HG03097 (cell line): ENCODE measurements around the gene NRIP3.
"Not testable (repeated sequence)": the region's sequence is repeated elsewhere in the genome, so short reads cannot be mapped to it uniquely, and the experiment has no call there.

ENCODE experiments used
- ATAC-seq: cut with Tn5 transposase; IDR thresholded peaks from one replicate; pipeline ENCODE4 v1.9.1; 2021; ENCODE audit not compliant: unreplicated experiment, low FRiP score

Gene NRIP3

DNA sequence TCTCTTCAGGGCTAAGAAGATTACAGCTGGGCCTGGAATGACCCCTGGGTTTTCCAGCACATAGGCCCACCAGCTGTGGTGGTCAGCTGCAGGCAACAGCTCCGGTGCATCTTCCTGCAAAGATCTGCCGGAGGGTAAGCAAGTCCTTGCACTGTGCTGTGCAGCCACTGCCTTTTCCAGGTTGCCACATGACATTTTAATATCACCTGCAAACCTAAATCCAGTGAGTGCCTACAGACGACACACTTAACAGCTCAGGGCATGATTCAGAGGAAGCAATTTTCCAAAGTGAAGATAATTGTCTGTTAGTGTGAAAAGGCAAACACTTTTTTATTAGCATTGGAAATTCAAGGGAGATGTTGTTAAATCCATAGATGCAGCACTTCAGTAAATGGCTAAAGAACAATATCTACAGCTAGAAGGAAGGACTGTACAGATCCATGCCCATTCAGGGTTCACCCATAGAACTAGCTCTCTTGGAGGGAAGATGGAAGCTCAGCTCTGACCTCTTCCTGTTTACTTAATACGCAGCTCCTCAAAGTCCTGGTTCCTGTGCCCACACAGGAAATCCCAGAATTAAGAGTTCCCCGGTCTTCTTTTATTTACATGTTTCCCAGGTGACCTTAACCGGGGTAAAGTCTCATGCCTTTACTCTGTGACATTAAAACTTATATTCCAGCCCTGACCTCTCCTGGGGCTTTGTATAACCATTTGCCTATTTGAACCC, 13.3 kb upstream of the NRIP3 start:
- no peak for ATAC-seq

DNA sequence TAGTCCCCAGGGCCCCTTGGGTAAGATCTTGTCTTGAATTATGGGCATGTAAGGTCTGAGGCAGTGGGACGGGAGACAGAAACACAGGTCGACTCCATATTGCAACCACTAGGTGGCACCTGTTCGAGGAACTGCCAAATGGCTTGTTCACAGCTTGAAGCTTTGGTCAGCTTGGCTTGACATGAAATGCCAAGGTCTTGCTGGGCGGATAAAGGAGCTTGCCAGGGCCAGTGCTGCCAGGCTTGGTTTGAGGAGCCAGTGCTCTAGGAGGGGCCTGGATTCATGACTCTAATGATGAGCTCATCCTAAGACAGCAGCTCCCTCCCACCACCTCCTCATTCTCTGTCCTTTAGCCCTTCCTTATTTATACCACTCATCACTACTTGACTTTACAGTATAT, 11.9 kb upstream of the NRIP3 start:
- no peak for ATAC-seq

DNA sequence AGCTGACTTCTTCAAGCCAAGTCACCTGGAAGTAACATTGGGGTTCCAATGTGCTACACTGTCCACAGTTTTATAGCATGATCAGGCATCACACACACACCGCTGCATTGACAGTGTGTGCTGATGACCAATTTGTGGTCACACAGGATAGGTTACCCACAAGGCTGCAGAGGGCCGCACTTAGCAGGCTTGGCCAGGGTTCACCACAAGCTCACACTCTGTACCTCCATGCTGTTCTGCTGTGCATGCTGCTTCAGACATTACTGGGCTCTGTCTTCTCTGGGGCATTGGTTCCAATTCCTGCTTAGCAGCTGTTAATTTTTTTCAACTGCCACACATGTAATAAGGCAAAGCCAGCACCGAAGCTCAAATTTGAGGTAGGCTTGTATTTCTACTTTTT, 11.0 kb upstream of the NRIP3 start:
- no peak for ATAC-seq

DNA sequence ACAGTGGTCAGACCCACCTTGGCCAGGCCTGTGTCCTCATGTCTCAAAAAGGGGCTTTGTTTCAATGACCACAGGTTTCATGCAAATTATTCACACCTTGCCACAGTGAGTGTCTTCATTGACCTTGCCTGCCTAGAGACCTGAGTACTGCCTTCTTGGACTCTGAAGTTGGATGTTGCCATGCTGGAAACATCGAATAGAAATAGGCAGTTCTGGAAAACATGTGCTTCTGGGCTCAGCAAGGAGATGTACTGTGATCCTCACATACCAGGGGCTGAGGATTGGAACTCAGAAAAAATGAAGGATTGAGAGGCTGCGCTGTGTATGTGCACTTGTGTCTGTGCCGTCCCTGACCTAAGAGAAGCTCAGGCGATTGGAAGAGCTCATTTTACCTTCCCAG, 9.6 kb upstream of the NRIP3 start:
- ATAC-seq: no peak

DNA sequence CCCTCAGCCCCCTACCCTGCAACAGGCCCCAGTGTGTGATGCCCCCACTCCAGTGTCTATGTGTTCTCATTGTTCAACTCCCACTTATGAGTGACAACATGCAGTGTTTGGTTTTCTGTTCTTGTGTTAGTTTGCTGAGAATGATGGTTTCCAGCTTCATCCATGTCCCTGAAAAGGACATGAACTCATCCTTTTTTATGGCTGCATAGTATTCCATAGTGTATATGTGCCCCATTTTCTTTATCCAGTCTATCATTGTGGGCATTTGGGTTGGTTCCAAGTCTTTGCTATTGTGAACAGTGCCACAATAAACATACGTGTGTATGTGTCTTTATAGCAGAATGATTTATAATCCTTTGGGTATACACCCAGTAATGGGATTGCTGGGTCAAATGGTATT, 5.7 kb upstream of the NRIP3 start:
- ATAC-seq: not testable (repeated sequence)

DNA sequence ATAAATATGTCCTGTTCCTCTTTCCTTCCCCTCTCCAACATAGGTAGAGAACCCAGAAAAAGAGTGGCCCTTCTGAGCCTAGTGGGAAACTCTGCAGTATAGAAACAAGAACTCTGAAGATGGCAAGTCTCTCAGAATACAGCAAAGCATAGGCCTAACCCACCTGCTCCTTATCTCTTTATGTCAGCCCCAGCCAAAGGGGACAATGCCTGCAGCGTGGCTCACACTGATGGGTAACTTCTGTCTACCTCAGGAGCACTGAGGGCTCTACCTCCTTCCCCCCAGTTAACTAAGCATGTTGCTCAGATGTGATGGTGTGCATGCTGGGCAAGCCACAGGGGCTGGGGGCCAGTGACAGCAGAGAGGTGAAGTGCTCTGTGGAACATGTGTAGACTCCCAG, 4.9 kb upstream of the NRIP3 start:
- no peak for ATAC-seq

DNA sequence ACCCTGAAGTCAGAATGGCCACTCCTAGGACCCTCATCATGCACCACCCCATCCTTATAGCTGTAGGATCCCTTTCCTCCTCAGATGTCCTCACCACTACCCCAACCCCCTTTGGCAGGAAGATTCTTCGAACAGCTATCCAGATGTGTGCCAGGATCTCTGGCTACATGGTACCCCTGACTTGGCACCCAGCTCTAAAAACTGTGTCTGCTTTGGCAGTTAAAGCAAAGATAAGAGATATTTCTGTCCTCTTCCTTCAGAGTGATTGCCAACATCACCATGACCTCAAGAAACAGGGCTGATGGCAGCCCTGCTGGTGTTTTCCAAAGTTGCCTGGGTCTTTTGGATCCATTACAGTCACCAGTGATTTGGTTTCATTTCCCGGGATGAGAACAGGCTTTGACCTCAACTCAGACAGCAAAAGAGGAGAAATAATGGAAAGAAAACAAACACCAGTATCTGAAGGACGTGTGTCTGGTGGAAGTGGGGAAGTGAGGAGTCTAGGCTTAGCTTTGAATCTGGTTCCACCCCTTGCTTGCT, 4.3 kb upstream of the NRIP3 start:
- no peak for ATAC-seq

DNA sequence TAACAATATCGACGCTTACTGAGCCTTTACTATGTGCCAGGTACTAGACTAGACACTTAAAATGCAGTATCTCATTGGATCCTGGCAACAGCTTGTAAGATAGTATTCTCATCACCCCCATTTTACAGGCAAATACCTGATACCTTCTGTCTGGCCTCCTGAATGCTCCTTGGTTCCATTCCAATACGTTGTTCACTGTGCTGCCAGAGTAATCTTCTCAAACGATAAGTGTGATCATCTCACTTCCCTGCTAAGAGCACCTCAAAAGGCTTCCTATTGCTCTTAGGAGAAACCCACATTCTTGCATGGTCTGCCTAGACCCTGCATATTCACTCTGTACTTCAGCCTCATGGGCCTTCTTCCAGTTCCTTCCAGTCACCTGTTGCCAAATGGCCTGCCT, 1.3 kb upstream of the NRIP3 start:
- no peak for ATAC-seq

DNA sequence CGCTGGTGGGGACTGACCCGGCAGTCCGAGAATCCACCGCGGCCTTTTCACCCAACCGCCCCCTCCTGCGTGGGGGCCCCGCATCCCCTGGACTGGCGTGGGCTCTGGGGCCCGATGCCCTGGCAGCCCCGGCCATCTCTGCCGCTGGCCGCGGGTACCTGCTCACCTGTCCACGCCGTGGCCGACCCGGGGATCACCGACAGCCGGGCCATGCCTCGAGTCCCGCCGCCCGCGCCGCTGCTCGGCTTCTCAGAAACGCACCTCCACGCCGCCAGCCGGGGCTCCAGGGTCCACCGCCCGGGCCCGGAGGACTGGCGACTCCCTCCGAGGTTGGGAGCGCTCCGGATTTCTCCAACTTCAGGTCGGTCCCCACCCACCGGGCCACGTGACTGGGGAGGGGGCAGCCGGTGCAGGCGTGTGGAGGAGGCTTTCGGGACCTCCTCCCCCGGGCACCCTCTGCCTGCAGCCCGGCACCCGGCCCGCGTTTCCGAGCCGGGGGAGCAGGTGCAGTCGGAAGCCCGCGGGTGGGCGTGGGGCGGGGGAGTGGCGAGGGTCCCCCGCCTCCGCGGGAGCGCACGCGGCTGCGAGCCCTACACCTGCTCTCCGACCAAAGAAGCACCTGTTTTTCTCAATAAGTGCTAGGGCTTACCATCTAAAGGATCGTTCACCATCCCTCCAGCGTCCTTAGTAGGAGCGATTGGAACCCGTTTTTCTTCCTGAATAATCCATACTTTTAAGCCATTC, 554 bp upstream of the NRIP3 start:
- ATAC-seq: no peak

DNA sequence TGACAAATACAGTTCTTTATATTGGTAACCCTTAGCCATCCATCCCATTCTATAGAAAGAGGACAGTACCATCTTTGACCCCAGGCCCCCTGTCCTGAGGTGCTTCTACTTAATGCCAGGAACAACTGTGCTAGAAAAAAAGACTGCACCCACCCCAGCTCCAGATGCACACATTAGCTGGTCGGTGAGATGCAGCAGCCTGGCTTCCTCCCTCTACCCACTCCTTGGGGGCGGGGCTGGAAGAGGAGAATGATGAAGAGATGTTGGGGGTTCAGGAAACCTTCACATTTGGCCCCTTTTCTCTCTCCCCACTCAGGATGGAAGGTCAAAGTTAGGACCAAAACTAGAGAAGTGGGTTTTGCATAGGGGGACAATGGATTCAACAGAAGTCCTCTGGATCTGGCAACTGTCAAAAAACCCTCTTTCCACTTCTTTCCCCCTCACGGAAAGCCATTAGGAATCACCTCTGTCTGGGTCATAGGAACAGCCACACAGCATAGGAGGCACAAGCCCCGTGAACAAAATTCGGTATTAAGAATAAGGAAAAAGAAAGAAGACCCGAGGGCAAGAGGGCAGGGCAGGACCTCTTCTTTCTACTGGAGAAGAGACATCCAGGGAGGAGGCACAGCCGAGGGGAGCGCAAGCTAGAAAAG, 755 bp downstream of the NRIP3 start:
- no peak for ATAC-seq

DNA sequence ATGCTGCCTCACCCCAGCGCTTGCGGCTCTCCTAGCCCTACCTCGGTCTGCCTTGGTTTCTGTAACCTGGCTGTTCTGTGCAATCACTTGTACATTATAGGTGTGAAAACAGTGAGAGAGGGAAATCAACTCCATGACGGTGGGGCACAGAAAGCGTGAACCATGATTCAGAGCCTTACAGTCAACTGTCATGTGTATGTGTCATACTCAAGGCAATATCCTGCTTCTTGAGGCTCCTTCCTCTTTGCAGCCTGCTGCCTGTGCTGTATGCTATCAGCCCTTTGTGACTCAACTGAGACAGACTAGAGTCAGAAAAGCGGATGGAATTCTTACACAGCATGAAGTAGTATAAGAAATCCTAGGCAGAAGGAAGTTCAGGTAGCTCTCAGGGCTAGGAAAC, 2.1 kb downstream of the NRIP3 start:
- ATAC-seq: no peak

DNA sequence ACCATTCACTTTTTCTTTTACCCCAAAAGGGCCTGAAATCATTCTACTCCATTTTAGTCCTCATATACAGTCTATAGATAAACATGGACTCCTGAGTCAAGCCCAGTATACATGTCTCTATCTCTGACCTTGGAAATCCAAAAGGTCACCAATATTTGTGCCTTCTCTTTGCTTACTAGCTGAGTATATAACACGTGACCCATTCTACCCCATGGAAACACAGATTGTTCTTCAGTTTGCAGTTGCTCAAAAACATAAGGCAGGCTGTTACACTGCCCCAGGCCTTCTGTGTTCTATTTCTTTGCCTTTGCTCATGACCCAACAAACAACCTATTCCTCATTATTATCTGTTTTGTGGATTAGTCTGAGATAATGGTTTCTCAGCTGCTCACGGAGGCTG, 5.8 kb downstream of the NRIP3 start:
- ATAC-seq: no peak

DNA sequence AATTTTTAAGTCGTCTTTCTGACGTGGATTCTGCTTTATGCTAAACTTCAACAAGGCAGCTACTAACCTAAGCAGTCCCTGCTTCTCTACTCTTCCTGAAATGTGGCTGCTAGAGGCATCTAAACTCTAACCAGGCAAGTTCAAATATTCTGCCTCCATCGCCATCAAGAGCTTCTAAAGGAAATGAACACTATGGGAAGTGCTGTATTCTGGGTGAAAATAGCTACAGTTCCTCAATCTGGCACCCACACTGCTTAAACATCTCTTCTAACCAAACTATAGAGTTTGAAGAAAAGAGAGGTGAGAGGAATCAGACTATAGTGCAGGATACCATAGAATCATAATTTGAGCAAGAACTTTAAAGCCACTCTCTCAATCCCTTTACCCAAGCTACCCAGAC, 6.3 kb downstream of the NRIP3 start:
- ATAC-seq: no peak

DNA sequence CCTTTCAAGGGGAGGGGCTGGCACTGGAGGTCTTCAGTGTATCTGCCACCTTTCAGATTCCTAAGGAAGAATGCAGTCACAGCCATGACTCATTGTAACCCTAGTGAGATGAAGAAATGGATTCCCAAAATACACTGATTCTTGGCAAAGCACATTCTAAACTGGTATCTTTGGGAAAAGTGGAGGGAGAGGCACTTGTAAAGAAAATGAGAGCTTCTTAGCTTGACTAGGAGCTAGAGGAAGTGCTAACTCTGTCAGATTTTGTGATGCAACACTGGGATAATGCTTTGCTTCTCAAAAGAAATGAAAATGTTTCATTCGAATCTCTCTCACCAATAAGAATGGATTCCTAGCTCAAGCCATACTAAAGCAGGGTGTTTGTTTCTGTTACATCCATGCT, 14.3 kb downstream of the NRIP3 start:
- no peak for ATAC-seq

DNA sequence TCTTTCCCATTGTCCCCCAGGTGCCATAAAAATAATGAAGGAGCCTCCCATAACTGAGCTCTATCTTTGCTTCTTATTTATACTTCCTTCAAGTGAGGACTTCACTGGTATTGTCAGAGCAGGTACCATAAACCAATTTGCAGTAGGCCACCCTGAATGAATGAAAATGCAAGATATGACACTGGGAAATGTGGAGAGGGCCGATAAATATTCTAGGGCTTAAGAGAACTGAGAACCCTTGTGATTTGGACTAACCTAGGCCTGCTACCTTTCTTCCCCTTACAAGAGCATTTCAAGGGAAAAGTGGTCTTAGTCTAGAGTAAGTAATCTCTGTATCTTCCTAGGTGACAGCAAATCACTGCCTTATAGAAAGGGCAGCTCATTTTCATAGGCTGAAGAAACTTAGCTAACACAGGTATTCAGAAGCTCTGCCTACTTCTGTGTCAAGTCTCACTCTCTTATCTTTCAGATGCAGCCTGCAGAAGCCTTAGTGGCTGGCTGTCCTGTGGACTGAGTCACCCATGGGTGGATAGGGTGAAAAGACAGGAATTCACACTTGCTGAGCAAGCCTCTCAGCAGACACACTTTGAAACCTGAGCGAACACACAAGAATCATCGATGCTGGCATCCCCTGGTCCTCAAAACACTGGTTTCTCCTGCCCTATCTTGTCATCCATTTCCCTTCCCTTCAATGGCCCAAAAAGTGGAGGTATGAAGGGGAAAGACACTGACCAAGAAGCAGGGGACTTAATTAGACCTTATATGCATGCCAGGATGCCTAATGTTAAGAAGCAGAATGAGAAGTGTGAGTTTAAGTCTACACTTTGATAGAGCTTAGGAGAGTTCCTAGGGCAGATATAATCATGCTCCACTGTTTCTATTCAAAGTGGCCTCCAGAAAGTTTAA, 15.2 kb downstream of the NRIP3 start:
- ATAC-seq: no peak

DNA sequence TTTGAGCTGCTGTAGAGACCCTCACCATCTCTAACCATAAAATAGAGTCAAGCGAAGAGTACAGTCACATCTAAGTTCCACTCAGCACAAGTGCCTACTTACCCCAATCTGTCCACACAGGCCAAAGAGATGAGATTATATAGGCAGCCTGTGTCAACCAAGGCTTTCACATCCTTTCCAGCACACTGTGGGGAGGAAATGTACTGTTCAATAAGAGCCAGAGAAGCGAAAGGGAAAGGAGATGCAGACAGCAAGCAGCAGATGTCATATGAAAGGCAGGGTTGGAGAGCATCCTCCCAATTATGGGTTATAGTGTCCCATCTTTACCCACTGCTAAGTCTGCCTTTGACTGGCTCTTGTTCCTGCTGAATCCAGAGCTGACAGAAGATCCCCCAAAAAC, 16.4 kb downstream of the NRIP3 start:
- ATAC-seq: no peak

DNA sequence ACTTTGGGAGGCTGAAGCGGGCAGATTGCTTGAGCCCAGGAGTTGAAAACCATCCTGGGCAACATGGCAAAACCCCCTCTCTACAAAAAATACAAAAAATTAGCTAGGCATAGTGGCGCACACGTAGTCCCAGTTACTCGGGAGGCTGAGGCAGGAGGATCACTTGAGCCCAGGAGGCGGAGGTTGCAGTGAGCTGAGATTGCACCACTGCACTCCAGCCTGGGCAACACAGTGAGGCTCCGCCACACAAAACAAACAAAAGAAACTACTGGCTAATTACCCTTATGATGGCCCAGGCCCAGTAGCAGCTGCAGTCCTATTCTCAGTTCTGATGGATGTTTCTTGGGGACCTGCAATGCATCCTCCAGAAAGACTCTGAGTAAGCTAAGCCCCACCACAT, 17.0 kb downstream of the NRIP3 start:
- not testable (repeated sequence) for ATAC-seq

DNA sequence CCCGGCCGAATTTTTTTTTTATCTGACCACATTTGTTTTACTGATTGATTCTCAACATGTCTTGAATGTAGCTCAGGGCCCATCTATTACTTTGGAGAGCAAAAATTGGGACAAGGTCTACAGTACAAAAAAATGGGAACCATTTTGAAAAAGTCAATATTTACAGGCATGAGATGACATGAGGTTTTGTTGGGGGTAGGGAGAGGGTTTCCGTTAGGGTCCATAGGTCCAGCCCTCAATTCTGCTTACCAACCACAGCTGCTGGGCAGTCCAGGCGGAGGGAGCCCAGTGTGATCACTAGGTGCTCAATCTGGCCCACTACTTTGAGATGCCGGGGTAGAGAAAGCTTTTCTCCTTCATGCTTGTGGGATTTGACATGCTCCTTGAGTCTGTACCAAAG, 18.3 kb downstream of the NRIP3 start:
- no peak for ATAC-seq

DNA sequence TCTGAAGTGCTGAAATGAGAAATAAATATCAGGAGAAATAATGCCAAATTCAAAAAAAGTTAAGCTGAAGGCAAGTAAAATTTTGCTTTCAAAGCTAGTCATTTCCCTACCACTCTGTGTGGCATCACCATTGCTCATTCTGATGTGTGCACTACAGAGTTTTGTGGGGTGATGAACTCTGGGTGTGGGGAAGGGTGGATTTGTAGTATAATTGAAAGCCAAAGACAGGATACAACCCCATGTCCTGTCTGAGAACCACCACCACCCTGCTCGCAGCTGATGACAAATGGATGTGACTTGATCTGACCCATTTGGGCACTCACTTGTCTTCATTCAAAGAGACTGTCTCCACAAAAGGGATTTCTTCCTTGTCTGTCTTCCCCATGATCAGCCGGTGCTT, 20.2 kb downstream of the NRIP3 start:
- ATAC-seq: no peak

DNA sequence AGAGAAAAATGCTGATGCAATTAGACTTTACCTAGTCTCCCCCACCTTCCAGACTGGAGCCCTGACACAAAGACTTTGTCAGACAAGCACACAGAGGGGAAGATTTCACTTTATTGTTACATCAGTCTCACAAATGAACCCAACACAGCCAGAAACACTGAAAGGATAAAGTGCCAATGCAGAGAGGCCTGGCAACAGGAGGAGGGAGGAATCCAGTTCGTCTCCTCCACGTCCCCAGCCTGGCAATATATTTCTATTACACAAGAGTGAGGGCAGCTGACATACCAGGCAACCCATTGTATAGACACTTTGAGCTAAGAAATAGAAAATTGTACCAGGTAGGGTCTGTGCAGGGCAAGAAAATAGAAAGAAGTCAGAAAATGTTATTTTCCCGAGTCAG, 23.3 kb downstream of the NRIP3 start:
- ATAC-seq: no peak

DNA sequence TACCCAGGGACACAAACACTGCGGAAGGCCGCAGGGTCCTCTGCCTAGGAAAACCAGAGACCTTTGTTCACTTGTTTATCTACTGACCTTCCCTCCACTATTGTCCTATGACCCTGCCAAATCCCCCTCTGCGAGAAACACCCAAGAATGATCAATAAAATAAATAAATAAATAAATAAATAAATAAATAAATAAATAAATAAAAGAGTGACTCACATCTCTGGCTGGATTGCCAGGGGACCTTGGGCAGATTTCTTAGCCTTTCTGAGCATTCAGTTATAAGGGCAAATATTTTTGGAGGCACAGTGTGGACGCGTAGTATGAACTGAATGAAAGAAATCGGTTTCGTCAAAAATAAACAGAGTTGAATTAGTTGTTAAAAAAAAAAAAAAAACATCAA, 24.4 kb downstream of the NRIP3 start:
- not testable (repeated sequence) for ATAC-seq
